A549 (cell line): ENCODE data around the gene MVK. TPM values are rescaled to one million over a fixed set of nuclear protein-coding genes. Genes with fewer than 3 reads are reported as not detected.

Experiments
- ATAC-seq, 2 experiments: fragments of 200-7000 bp in 1 of 2; fragments of >200 bp in 1 of 2; cut with Nextera tagmentation in 1 of 2; cut with Tn5 transposase in 1 of 2; 3 replicates each; pipeline versions ENCODE4 v1.8.0 to v1.9.1; 2018 to 2020; ENCODE audit warnings: mild to moderate bottlenecking in 1 of 2, moderate library complexity in 1 of 2
- CTCF ChIA-PET: fragments of 300-600 bp; sonication (Branson Sonifier 250); formaldehyde crosslinking; extraction: SDS; loops from one replicate; lab custom pipeline; 2021; ENCODE audit warnings: antibody characterized with exemption, inconsistent platforms; lab: Yijun Ruan, JAX
- POLR2A ChIA-PET: fragments of 350-600 bp; formaldehyde crosslinking; extraction: SDS; loops from one replicate; lab custom pipeline; 2021; ENCODE audit warnings: antibody characterized with exemption, inconsistent platforms; lab: Yijun Ruan, JAX
- DNase-seq, 2 experiments: peaks; one replicate each; pipeline versions ENCODE4 v3.0.0 to v3.0.0-alpha.2; 2011 to 2016; ENCODE audit warnings: low read depth in 1 of 2, low spot score in 1 of 2
- FAIRE-seq: peaks from 2 replicates; lab custom pipeline; 2011; peaks lifted over from hg19 to GRCh38; lab: Jason Lieb, UNC
- H3K27ac ChIP-seq, 2 experiments: fragments of >200 bp; sonication (Bioruptor Twin); formaldehyde crosslinking; 3 replicates each; pipeline ENCODE4 v1.5.1; 2016 to 2017
- H3K4me1 ChIP-seq: fragments of >200 bp; sonication (Bioruptor Twin); formaldehyde crosslinking; 3 replicates; pipeline ENCODE4 v1.6.1; 2016
- H3K4me2 ChIP-seq: fragments of >200 bp; sonication (Bioruptor Twin); formaldehyde crosslinking; 3 replicates; pipeline ENCODE4 v1.6.1; 2016
- H3K4me3 ChIP-seq: fragments of >200 bp; sonication (Bioruptor Twin); formaldehyde crosslinking; 3 replicates; pipeline ENCODE4 v1.5.1; 2016
- H3K9me3 ChIP-seq: fragments of >200 bp; sonication (Bioruptor Twin); formaldehyde crosslinking; 3 replicates; pipeline ENCODE4 v1.6.1; 2016
- BHLHE40 ChIP-seq: IDR thresholded peaks from 2 replicates; pipeline ENCODE4 v1.6.1; 2012; ENCODE audit warnings: low read depth, low read length, inconsistent platforms
- CTCF ChIP-seq: fragments of >200 bp; sonication (Bioruptor Twin); formaldehyde crosslinking; IDR thresholded peaks from 3 replicates; pipeline ENCODE4 v1.5.1; 2016
- EHF ChIP-seq: fragments of 250-450 bp; sonication (Bioruptor Pico); IDR thresholded peaks from 2 replicates; pipeline ENCODE4 v1.5.0; 2020; ENCODE audit warnings: mild to moderate bottlenecking
- EHMT2 ChIP-seq: fragments of 200-600 bp; sonication (generic); IDR thresholded peaks from 2 replicates; pipeline ENCODE4 v1.6.1; 2016; ENCODE audit warnings: antibody characterized with exemption, low read depth, mild to moderate bottlenecking, moderate library complexity
- HES2 ChIP-seq: fragments of >200 bp; sonication (Bioruptor Twin); formaldehyde crosslinking; IDR thresholded peaks from 2 replicates; pipeline ENCODE4 v1.6.1; 2016
- JUNB ChIP-seq: fragments of >200 bp; sonication (Bioruptor Twin); formaldehyde crosslinking; IDR thresholded peaks from 2 replicates; pipeline ENCODE4 v1.6.1; 2016
- KDM1A ChIP-seq: fragments of 200-600 bp; sonication (generic); IDR thresholded peaks from 2 replicates; pipeline ENCODE4 v1.6.1; 2016; ENCODE audit warnings: low read depth, mild to moderate bottlenecking
- MAZ ChIP-seq: fragments of 150-350 bp; IDR thresholded peaks from 2 replicates; pipeline ENCODE4 v1.6.1; 2014; ENCODE audit warnings: antibody characterized with exemption, low read depth, low read length, borderline replicate concordance
- NFE2L2 ChIP-seq: fragments of 150-350 bp; conservative IDR thresholded peaks from 2 replicates; pipeline ENCODE4 v1.6.1; 2014; ENCODE audit warnings: low read length
- NR3C1 ChIP-seq: fragments of >200 bp; sonication (Bioruptor Twin); formaldehyde crosslinking; IDR thresholded peaks from 3 replicates; pipeline ENCODE4 v1.6.1; 2017
- PBX3 ChIP-seq: IDR thresholded peaks from 2 replicates; pipeline ENCODE4 v1.6.1; 2012
- PHF8 ChIP-seq: fragments of 200-600 bp; sonication (generic); IDR thresholded peaks from 2 replicates; pipeline ENCODE4 v1.6.1; 2016; ENCODE audit warnings: low read depth, mild to moderate bottlenecking, antibody characterized with exemption, moderate library complexity, borderline replicate concordance
- RARB ChIP-seq: fragments of 250-450 bp; sonication (Bioruptor Pico); IDR thresholded peaks from 2 replicates; pipeline ENCODE4 v1.8.0; 2021; ENCODE audit warnings: mild to moderate bottlenecking, moderate library complexity
- RCOR1 ChIP-seq: fragments of 150-350 bp; IDR thresholded peaks from 2 replicates; pipeline ENCODE4 v1.6.1; 2014; ENCODE audit warnings: antibody characterized with exemption, low read length, low read depth
- REST ChIP-seq: fragments of 200-600 bp; sonication (generic); IDR thresholded peaks from 2 replicates; pipeline ENCODE4 v1.6.1; 2016; ENCODE audit warnings: antibody characterized with exemption, mild to moderate bottlenecking, moderate library complexity
- RFX5 ChIP-seq: fragments of 450-650 bp; IDR thresholded peaks from 2 replicates; pipeline ENCODE4 v1.7.1; 2014; ENCODE audit warnings: antibody characterized with exemption, mild to moderate bottlenecking, moderate library complexity
- USF2 ChIP-seq: fragments of 450-650 bp; IDR thresholded peaks from 2 replicates; pipeline ENCODE4 v1.6.1; 2014; ENCODE audit warnings: antibody characterized with exemption
- ZC3H11A ChIP-seq: fragments of 450-650 bp; IDR thresholded peaks from 2 replicates; pipeline ENCODE4 v1.6.1; 2014; ENCODE audit warnings: antibody characterized with exemption, mild to moderate bottlenecking
- ZFP36 ChIP-seq: fragments of 450-650 bp; IDR thresholded peaks from 2 replicates; pipeline ENCODE4 v1.6.1; 2014; ENCODE audit warnings: borderline replicate concordance; ENCODE audit not compliant: partially characterized antibody
- ZNF302 ChIP-seq: fragments of 250-450 bp; sonication (Bioruptor Pico); IDR thresholded peaks from 2 replicates; pipeline ENCODE4 v1.9.0; 2021; ENCODE audit warnings: inconsistent platforms, mild to moderate bottlenecking, moderate library complexity
- WGBS: methylation state at CpG from one replicate; pipeline ENCODE4 v1.1.6; 2017; ENCODE audit errors: missing lambda C conversion rate; 5-methylcytosine and 5-hydroxymethylcytosine counted together
- polyA plus RNA-seq, 4 experiments: library from polyadenylated mRNA; depleted of rRNA in 3 of 4; stranded (reverse); fragments of >200 nt; fragmentation: RNase III in 1 of 4; extraction: RNeasy Plus Mini Kit Qiagen cat#74134 plus additional on column Dnase treatment in 1 of 4; gene quantifications; 2 replicates in 3 of 4; 3 replicates in 1 of 4; pipeline ENCODE4 v1.2.3, GENCODE V29; 2011 to 2017

Gene MVK
- polyA plus RNA-seq, 2 of the 4 experiments (the other 2 are of a cell fraction): 5.9 to 14.8 TPM

- no peak for FAIRE-seq
- WGBS: 97% methylated on average over 3 of the region's 3 CpGs
- no peak for TF ChIP-seq EHF (CRISPR knock-in tag)
- TF ChIP-seq NR3C1: no peak
- no peak for TF ChIP-seq MAZ
- no peak for TF ChIP-seq RARB
- no peak for TF ChIP-seq NFE2L2
- no peak for TF ChIP-seq EHMT2
- TF ChIP-seq BHLHE40: no peak
- TF ChIP-seq, all 56 proteins: peak for 0
- H3K4me1 ChIP-seq: no peaks in the 10 kb centered on the region
- ChIA-PET CTCF (interaction anchor here (0.9 to 12.0 kb wide), 5 partner anchors 8 to 251 kb away, joined by 3 to 167 read pairs (median 4); no protein-coding TSS in a partner anchor), POLR2A (no interaction called here)
- DNase-seq (no peak), ATAC-seq (no peak)
- H3K9me3 ChIP-seq: no peaks in the 10 kb centered on the region
- H3K4me3 ChIP-seq: no peak overlapping the region
- H3K27ac ChIP-seq: no peak overlapping the region
- no peak overlapping the region for H3K4me2 ChIP-seq
Measured at GRCh38 chr12:109525279-109525585, 48.4 kb upstream of the MVK start.

- CTCF ChIA-PET: interaction anchor here (0.8 to 2.4 kb wide), 2 partner anchors 247 to 278 kb away, joined by 3 to 6 read pairs; no protein-coding TSS in a partner anchor
- no peak for FAIRE-seq
- no peak overlapping the region for H3K4me2 ChIP-seq
- no peak for DNase-seq
- TF ChIP-seq USF2 (no peak), HES2 (no peak), RCOR1 (no peak), RFX5 (no peak), JUNB (no peak), ZNF302 (CRISPR knock-in tag) (no peak), PBX3 (no peak), PHF8 (no peak), KDM1A (no peak), REST (no peak), ZFP36 (no peak), EHMT2 (no peak), CTCF (no peak), EHF (CRISPR knock-in tag) (no peak), NR3C1 (no peak), NFE2L2 (no peak), ZC3H11A (no peak)
- TF ChIP-seq, all 56 proteins: peak for 0
- POLR2A ChIA-PET: no interaction called here
- WGBS: 83% methylated on average over 8 of the region's 8 CpGs
- no peaks in the 10 kb centered on the region for H3K9me3 ChIP-seq
- no peak overlapping the region for H3K4me3 ChIP-seq
- no peak overlapping the region for H3K27ac ChIP-seq
- ATAC-seq: no peak
- H3K4me1 ChIP-seq: no peaks in the 10 kb centered on the region
Measured at GRCh38 chr12:109527489-109528123, 46.0 kb upstream of the MVK start.
